ENCODE data around the gene IMMP2L. TPM values are rescaled to one million over a fixed set of nuclear protein-coding genes. Genes with fewer than 3 reads are reported as not detected.
A peak's percentile ranks its signal among the peaks of the same experiment; 100 is the strongest.

The IMMP2L gene
- total and polyA plus RNA-seq, 2 of the 13 experiments (the other 11 are each of a cell fraction or from before 2014, with no cell fraction given) = 7.8 to 16.9 TPM

- TF ChIP-seq RERE (CRISPR knock-in tag; IDR thresholded peaks at IDR 0.05; ENCODE audit: low read depth) (0 out of 2 replicates have a peak, but pooled peaks have one; percentile 52), ZSCAN22 (CRISPR knock-in tag; IDR thresholded peaks at IDR 0.05) (no peak), ZHX2 (IDR thresholded peaks at IDR 0.05; ENCODE audit: low read depth) (no peak), ZHX2 (CRISPR knock-in tag; IDR thresholded peaks at IDR 0.05; ENCODE audit: borderline replicate concordance) (no peak), MYC (CRISPR knock-in tag; IDR thresholded peaks at IDR 0.05; ENCODE audit: borderline replicate concordance) (no peak), ZNF317 (CRISPR knock-in tag; IDR thresholded peaks at IDR 0.05) (no peak), NR2F6 (IDR thresholded peaks at IDR 0.05) (no peak), NR2F6 (CRISPR knock-in tag; IDR thresholded peaks at IDR 0.05) (no peak), RCOR2 (CRISPR knock-in tag; IDR thresholded peaks at IDR 0.05) (no peak), HINFP (CRISPR knock-in tag; IDR thresholded peaks at IDR 0.05; ENCODE audit: low read depth) (no peak), THYN1 (CRISPR knock-in tag; IDR thresholded peaks at IDR 0.05; ENCODE audit: borderline replicate concordance, low read depth) (no peak), GATA4 (IDR thresholded peaks at IDR 0.05; ENCODE audit: borderline replicate concordance, low read depth) (peak; percentile 79; the same call in 1 of the 2 replicates), CREB1 (IDR thresholded peaks at IDR 0.05) (no peak), CREB1 (CRISPR knock-in tag; IDR thresholded peaks at IDR 0.05) (peak; percentile 39; the same call in 1 of the 2 replicates), U2AF2 (IDR thresholded peaks at IDR 0.05; ENCODE audit: low read depth, low read length) (no peak), HIC2 (CRISPR knock-in tag; IDR thresholded peaks at IDR 0.05; ENCODE audit: low read depth) (no peak), FOXA3 (CRISPR knock-in tag; IDR thresholded peaks at IDR 0.05) (peak; percentile 34; the same call in 1 of the 2 replicates)
Measured at GRCh38 chr7:110677405-110677804, 884.9 kb downstream of the IMMP2L start (continued).

All from HepG2 (cell line).